Measurements from ENCODE around the gene LRRC63.
"Not testable (repeated sequence)": the region's sequence is repeated elsewhere in the genome, so short reads cannot be mapped to it uniquely, and the experiment has no call there.

Gene LRRC63

GRCh38 chr13:46265292-46265691, 53.6 kb downstream of the LRRC63 start:
- DNase-seq (ENCODE audit: low spot score): no peak

DNA sequence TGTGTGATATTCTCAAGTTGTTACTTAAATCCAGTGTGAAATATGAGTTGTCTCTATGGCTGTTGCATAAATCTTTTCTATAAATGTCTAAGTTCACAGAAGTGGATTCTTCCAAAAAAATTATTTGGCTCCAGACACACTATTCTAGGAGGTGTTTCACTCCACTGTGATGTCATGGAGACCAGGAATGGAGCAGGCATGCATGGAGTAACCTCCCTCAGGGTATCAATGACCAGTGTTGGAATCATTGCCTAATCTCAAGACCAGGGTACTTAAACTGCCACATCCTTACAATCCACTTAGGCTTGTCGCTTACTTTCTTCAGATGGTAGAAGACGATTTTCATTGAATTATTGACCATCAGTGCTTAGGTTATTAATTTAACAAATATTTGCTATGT, 55.4 kb downstream of the LRRC63 start:
- DNase-seq (ENCODE audit: low spot score): no peak

DNA sequence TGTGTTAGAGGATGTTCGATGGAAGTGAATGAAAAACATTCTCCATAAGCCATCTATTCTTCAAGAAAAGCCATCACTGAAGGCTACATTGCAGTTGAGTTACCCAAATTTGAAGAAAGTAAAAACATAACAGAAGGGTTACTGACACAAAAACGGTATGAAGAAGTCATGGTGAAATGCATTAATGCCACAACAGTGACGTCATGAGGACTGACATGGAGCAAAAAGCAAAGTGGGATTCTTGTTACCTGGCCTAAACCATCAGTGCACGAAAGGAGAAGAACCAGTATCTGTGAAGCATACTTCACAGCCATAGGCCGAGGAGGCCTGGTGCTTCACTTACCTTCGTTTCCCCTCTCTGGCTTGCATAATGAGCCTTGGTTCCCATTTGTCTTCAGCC, 58.7 kb downstream of the LRRC63 start:
- no peak for DNase-seq (ENCODE audit: low spot score)

DNA sequence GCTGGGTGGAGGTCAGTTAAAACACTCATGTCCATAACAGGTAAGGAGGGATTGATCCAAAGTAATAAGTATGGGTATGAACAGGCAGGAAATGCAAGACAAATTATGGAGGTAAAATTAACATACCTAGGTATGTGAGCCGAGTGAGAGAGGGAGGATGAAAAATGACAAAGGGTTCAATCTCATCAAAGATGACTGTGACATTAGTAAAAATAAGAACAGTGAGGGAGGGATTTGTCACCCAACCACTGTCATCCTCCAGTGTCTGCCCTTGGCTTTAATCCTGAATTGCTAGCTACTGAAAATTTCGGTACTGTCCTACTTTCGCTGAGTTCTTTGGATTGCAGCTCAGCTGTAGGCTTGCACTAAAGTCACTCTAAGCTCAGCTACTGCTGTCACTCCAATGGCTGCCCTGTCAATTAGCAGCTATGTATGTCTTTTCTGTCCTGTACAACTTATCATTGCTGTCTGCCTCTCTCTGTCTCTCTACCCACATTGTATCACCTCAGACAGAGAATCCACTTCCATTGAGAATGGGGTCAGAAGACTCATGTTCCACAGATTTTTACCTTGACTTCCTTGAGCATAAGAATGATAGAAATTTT, 62.5 kb downstream of the LRRC63 start:
- DNase-seq (ENCODE audit: low spot score): no peak

DNA sequence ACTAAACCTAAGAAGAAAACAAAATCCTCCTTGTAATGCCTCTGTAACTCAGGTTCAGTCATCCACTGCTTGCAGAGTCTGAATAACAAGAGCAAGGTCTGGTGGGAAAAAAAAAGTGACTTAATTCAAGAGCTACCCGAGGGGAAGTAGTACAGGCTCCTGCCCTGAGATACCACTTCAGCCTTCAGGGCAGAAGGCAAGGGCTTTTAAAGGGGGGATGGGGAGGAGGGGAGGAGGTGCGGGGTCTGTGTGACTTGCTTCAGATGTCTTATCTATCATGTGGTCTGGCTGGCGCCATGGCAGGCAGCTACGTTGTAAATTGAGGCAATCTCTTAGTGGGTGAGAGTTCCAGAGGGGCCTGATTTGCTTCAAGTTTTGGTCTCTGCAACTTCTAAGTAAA, 66.7 kb downstream of the LRRC63 start:
- DNase-seq (ENCODE audit: low spot score): no peak

GRCh38 chr13:46281779-46282178, 70.1 kb downstream of the LRRC63 start:
- no peak for DNase-seq (ENCODE audit: low spot score)

- not testable (repeated sequence) for DNase-seq (ENCODE audit: low spot score)
Measured at GRCh38 chr13:46283912-46284824, 72.4 kb downstream of the LRRC63 start.

GRCh38 chr13:46286972-46287371, 75.2 kb downstream of the LRRC63 start:
- DNase-seq (ENCODE audit: low spot score): no peak

- peak; percentile 18 for DNase-seq (ENCODE audit: low spot score)
Measured at GRCh38 chr13:46288570-46289259, 77.0 kb downstream of the LRRC63 start.

GRCh38 chr13:46289260-46289955, 77.7 kb downstream of the LRRC63 start:
- no peak for DNase-seq (ENCODE audit: low spot score)

DNA sequence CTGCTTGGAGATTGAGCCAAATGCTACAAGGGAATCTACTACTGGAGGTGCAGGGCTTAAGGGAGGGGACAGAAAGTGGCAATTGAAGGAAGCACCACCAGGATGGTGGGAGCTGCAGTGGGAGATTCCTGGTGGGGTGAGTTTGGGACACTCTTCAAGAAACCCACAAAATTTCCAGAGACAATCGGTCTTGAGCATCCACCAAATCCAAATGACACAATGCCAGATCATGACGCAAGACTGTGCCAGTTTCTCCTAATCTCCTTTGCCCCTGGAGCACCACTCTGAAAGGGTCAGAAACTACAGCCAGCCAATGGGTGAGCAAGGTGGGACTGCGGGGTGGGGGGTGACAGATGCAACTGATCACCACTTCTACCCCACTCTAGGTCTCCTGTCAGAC, 78.7 kb downstream of the LRRC63 start:
- DNase-seq (ENCODE audit: low spot score): no peak

DNA sequence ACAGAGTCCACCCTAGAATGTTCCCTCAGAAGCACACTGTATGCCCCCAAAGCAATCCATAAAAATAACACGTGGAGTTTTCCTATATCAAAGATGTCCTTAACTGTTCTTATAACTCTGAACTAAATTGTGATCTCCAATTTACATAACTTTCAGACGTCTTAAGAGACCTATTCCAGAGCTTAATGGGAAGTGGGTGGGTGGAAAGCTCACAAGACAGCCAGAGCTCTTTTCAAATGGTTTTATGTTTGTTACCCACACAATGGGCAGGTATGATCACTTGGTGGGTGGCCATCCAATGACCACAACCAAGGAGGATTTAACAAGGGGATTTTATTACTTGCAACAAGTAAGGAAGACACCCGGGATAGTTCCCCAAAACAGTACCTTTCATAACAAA, 81.7 kb downstream of the LRRC63 start:
- DNase-seq (ENCODE audit: low spot score): no peak

DNA sequence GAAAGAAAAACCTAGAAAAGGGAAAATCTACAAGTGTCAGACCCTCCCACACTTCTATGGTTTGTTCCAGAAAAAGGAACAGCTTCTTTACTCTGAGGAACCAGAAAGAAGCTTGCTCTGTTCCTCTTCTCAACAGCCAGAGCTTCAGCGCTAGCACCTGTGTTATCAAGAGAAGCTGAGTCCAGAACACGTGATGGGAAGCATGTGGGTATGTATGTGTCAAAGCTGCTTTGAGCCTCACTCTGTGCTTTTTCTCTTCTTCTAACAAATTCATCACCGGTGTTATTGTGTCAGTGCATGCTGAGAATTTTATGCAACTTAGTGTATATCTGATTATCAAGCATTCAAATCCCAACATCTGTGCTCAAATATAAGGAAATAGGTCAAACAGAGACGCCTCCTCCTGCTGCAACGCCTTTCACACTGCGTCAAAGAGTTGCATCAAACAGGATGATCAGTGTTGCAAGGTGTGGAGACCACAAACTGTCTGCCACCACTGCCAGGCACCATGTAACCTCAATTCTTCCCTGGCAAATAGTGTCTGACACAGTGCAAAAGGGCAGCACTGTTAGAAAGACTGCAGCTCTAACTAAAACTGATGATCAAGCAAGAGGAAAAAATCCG, 83.9 kb downstream of the LRRC63 start:
- DNase-seq (ENCODE audit: low spot score): no peak

DNA sequence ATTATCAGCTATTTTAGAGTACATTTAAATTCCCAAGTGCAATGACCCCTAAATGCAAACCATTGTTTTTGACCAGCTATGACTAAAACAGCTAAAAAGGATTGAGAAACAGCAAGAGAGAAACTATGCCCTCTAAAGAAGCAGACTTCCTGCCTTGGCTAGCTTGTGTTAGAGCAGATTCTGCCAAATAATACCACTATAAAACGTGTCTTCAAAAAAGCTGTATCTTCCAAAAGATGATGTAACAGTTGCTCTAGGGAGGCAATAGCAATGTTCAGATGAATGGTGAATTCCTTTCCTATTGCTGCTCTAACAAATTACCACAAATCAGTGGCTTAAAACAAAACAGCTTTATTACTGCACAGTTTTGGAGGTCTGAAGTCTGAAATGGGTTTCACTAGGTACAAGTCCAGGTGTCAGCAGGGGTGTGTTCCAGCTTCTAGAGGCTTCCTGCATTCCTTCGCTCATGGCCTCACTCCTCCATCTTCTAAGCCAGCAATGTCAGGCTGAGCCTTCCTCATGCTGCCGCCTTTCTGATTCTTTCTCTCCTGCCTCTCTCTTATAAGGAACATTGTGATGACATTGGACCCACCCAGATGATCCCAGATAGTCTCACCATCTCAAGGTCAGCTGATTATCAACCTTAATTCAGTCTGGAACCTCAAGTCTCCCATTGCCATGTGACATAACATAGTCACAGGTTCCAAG, 84.5 kb downstream of the LRRC63 start:
- peak; percentile 29 for DNase-seq (ENCODE audit: low spot score)

GRCh38 chr13:46296921-46297320, 85.2 kb downstream of the LRRC63 start:
- DNase-seq (ENCODE audit: low spot score): peak; percentile 30

- no peak for DNase-seq (ENCODE audit: low spot score)
Measured at GRCh38 chr13:46297361-46297811, 85.7 kb downstream of the LRRC63 start.

DNA sequence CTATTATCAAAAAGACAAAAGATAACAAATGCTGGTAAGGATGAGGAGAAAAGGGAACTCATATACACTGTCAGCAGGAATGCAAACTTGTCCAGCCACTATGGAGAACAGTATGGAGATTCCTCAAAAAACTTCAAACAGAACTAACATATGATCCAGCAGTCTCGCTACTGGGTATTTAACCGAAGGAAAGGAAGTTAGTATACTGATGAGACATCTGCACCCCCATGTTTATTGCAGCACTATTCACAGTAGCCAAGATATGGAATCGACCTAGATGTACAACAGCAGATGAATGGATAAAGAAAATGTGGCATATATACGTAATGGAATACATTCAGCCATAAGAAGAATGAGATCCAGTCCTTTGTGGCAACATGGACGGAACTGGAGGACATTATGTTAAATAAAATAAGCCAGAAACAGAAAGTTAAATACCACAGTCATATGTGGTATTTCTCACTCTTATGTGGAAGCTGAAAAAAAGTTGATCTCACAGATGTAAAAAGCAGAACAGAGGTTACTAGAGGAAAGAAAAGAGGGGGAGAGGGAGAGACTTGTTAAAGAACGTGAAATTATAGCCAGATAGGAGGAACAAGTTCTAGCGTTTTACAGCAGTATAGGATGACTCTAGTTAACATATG, 92.1 kb downstream of the LRRC63 start:
- no peak for DNase-seq (ENCODE audit: low spot score)

- no peak for DNase-seq (ENCODE audit: low spot score)
Measured at GRCh38 chr13:46304546-46304945, 92.8 kb downstream of the LRRC63 start.

DNA sequence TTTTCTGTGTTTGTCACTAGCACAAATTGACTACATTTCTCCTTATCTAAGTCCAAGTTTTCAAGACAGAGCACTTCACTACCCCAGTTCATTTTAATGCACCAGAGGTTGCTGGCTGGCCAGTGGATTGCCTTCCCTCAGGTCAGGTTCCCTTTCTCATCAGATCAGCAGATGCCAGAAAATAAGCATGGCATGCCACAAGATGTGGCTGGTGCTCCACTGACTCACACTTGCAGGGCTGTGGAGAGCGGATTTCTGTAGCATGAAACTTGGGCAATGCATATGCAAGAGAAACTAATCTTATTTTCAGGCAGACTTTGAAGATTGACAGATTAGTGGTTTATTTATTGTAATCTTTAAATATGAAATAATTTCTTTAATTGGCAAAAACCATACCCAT, 95.8 kb downstream of the LRRC63 start:
- DNase-seq (ENCODE audit: low spot score): no peak

DNA sequence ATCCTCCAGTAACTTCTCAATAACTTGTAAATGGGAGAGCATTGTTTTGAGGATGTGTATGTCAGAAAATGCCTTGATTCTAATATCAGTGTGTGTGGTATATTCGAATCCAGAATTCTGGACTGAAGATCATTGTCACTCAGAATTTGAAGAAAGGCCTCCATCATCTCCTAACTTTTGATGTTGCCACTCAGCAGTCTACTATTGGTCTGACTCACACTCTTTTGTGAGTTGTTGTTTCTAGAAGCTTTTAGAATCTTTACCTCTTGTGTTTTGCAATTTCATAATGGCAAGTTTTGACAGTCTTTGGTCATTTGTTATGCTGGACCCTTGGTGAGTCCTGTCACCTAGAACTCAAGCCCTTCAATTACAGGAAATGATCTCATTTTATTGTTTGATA, 98.3 kb downstream of the LRRC63 start:
- no peak for DNase-seq (ENCODE audit: low spot score)

DNA sequence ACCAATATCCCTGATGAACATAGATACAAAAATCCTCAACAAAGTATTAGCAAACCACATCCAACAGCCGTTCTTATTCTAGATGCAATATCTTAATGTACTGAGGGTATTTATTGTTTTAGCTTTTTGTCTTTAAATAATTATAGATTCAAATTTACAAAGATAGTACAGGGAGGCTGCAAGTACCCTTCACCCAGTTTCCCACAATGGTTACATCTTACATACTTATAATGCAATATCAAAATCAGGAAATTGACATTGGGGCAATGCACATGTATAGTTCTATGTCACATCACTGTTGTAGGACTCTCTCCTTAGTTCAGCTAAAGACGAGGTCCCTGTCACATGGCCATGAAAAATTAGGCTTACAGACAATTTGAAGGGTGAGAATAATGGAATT, 99.5 kb downstream of the LRRC63 start:
- no peak for DNase-seq (ENCODE audit: low spot score)

Data from hepatic stellate cell (primary cell).